Neural crest cell (in vitro differentiated cells): Measurements from ENCODE around the gene SEPTIN5. TPM values are rescaled to one million over a fixed set of nuclear protein-coding genes. Genes with fewer than 3 reads are reported as not detected.

Experiments used
- DNase-seq: peaks from one replicate; pipeline ENCODE4 v3.0.0; 2021; ENCODE audit warnings: low read depth, mixed read lengths, low spot score
- H3K27ac Mint-ChIP-seq: one replicate; pipeline ENCODE4 v1.8.0; 2021; ENCODE audit warnings: mild to moderate bottlenecking, mixed read lengths; ENCODE audit not compliant: unreplicated experiment
- H3K27me3 Mint-ChIP-seq: 2 replicates; pipeline ENCODE4 v1.8.0; 2021; ENCODE audit warnings: low read depth, mild to moderate bottlenecking, mixed read lengths
- H3K36me3 Mint-ChIP-seq: 2 replicates; pipeline ENCODE4 v1.8.0; 2021; ENCODE audit warnings: low read depth, mild to moderate bottlenecking, mixed read lengths
- H3K4me1 Mint-ChIP-seq: 2 replicates; pipeline ENCODE4 v1.8.0; 2021; ENCODE audit warnings: mixed read lengths
- H3K4me3 Mint-ChIP-seq: one replicate; pipeline ENCODE4 v1.8.0; 2021; ENCODE audit warnings: mild to moderate bottlenecking, mixed read lengths
- H3K9me3 Mint-ChIP-seq: 2 replicates; pipeline ENCODE4 v1.8.0; 2021; ENCODE audit warnings: mixed read lengths
- CTCF ChIP-seq: fragments of 200-600 bp; sonication (generic); conservative IDR thresholded peaks from 2 replicates; pipeline ENCODE4 v1.5.0; 2021; ENCODE audit warnings: antibody characterized with exemption, mild to moderate bottlenecking
- total RNA-seq: library from RNA; stranded (reverse); gene quantifications from 2 replicates; pipeline ENCODE4 v1.2.1, GENCODE V29; 2021

Gene SEPTIN5
- total RNA-seq, 1 donor from 2014 or later = 30.2 TPM

DNA sequence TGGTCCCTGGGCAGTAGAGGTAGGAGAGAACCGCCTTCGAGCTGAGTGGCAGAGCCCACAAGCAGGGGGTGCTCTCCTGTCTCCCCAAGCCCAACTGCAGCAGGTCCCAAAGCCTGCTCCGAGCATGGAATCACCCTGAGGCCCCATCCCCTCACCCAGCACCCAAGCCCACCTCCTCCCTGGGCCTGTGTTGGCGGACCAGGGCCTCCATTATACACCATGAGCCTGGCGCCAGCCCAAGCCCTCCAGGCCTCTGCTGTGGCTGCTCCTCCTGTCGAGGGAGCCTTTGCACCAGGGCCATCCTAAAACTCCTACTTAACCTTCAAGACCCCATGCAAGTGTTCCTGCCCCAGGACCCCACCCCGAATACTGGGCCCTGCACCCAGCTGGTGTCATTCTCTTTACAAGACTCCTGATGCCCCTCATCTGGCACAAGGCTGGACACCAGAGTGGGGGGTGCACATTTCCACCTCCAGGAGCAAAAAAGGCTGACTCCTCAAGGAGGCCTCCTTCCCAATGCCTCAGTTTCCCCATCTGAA lies 25.7 kb downstream of the SEPTIN5 start:
- Mint-ChIP-seq H3K27me3 (no peaks in the 10 kb centered on the region), H3K36me3 (no peaks in the 10 kb centered on the region), H3K9me3 (no peaks in the 10 kb centered on the region), H3K4me1 (no peaks in the 10 kb centered on the region), H3K4me3 (no peak overlapping the region), H3K27ac (no peak overlapping the region)
- no peak for DNase-seq
- TF ChIP-seq CTCF = no peak

DNA sequence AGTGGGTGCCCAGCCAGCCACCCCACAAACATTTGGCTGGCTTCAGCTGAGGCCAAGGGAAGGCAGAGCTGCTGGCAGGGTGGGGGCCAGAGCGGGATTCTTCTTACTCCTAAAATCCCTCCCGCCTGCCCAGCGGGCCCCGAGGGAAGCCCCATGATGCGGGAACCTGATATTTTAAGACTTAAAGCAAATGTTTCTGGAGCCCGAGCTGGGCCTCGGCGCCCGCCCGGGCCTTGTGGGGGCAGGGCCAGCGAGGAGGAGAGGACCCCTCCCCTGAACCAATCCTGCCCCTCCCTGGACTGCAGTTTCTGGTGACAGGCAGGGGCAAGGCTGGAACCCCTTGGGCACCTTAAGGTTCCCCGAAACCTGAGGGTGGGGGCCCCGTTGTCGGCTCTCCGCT lies 26.3 kb downstream of the SEPTIN5 start:
- TF ChIP-seq CTCF = no peak
- Mint-ChIP-seq H3K27me3 (no peaks in the 10 kb centered on the region), H3K27ac (no peak overlapping the region), H3K4me3 (no peak overlapping the region), H3K36me3 (no peaks in the 10 kb centered on the region), H3K9me3 (no peaks in the 10 kb centered on the region), H3K4me1 (no peaks in the 10 kb centered on the region)
- DNase-seq = no peak

- no peak overlapping the region for H3K4me3 Mint-ChIP-seq
Observed at GRCh38 chr22:19741053-19741452, 26.8 kb downstream of the SEPTIN5 start.

GRCh38 chr22:19742160-19743066 lies 28.1 kb downstream of the SEPTIN5 start:
- Mint-ChIP-seq H3K27me3 (no peaks in the 10 kb centered on the region), H3K36me3 (no peaks in the 10 kb centered on the region), H3K4me3 (no peak overlapping the region), H3K4me1 (no peaks in the 10 kb centered on the region), H3K9me3 (no peaks in the 10 kb centered on the region), H3K27ac (no peak overlapping the region)
- DNase-seq = no peak
- no peak for TF ChIP-seq CTCF

More at GRCh38 chr22:19741053-19741452, 26.8 kb downstream of the SEPTIN5 start:
- TF ChIP-seq CTCF = no peak
- Mint-ChIP-seq H3K27me3 (no peaks in the 10 kb centered on the region), H3K9me3 (no peaks in the 10 kb centered on the region), H3K27ac (no peak overlapping the region), H3K36me3 (no peaks in the 10 kb centered on the region), H3K4me1 (no peaks in the 10 kb centered on the region)
- no peak for DNase-seq

DNA sequence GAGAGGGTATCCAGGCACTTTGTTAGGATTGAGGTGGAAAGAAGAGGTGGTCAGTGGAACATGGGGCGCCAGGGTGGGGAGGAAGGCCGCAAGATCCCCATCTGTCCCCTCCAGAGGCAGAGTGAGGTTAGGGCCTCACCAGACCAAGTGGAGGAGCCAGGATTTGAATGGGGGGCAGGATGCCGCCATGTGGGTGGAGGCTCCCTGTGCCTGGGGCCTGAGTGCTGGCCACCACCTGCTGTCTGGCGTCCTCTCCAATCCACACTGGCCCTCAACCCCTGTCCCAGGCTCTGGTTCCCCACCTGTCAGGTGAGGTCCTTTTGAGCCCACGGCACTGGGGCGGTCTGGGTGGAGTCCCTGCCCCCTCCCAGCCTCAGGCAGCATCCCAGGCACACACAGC lies 28.8 kb downstream of the SEPTIN5 start:
- Mint-ChIP-seq H3K4me3 (no peak overlapping the region), H3K27me3 (peaks cover under 1% of the 10 kb centered on the region), H3K27ac (no peak overlapping the region), H3K9me3 (no peaks in the 10 kb centered on the region), H3K36me3 (no peaks in the 10 kb centered on the region), H3K4me1 (no peaks in the 10 kb centered on the region)
- no peak for DNase-seq
- no peak for TF ChIP-seq CTCF
